A673 (cell line): ENCODE data around the gene PELO. TPM values are rescaled to one million over a fixed set of nuclear protein-coding genes. Genes with fewer than 3 reads are reported as not detected.

ENCODE experiments used
- BruUV-seq: library from RNA; stranded (reverse); fragments of 400-500 nt; replicated peaks from 2 replicates; lab custom pipeline; 2021; lab: Mats Ljungman, UMichigan
- CTCF ChIA-PET: fragments of 300-600 bp; sonication (Branson Sonifier 250); formaldehyde crosslinking; loops from one replicate; lab custom pipeline; 2022; ENCODE audit warnings: antibody characterized with exemption; lab: Charles Lee
- POLR2A ChIA-PET: fragments of 300-600 bp; sonication (Branson Sonifier 250); formaldehyde crosslinking; loops from one replicate; lab custom pipeline; 2022; ENCODE audit warnings: antibody characterized with exemption; ENCODE audit not compliant: low non-redundant PET; lab: Charles Lee
- DNase-seq: peaks from one replicate; pipeline ENCODE4 v3.0.0-alpha.2; 2015; ENCODE audit warnings: low spot score
- H3K27ac ChIP-seq: fragments of 200-600 bp; sonication (generic); 2 replicates; pipeline ENCODE4 v1.5.1; 2016; ENCODE audit warnings: mixed run types, low read depth, mild to moderate bottlenecking, mixed read lengths, antibody characterized with exemption, low read length; ENCODE audit not compliant: poor library complexity, severe bottlenecking
- H3K27me3 ChIP-seq: fragments of 200-600 bp; sonication (generic); replicated peaks from 2 replicates; pipeline ENCODE4 v1.6.1; 2017; ENCODE audit warnings: mixed run types, low read depth, mild to moderate bottlenecking, mixed read lengths, antibody characterized with exemption, low read length; ENCODE audit not compliant: insufficient read depth, poor library complexity
- H3K36me3 ChIP-seq: fragments of 200-600 bp; sonication (generic); 2 replicates; pipeline ENCODE4 v1.6.1; 2016; ENCODE audit warnings: mixed run types, mild to moderate bottlenecking, mixed read lengths, antibody characterized with exemption, low read length; ENCODE audit not compliant: insufficient read depth, poor library complexity, severe bottlenecking
- H3K4me1 ChIP-seq: fragments of 200-600 bp; sonication (generic); 2 replicates; pipeline ENCODE4 v1.6.1; 2017; ENCODE audit warnings: mixed run types, mild to moderate bottlenecking, mixed read lengths, antibody characterized with exemption, low read length; ENCODE audit not compliant: insufficient read depth, poor library complexity, severe bottlenecking
- H3K4me3 ChIP-seq: fragments of 200-600 bp; sonication (generic); 2 replicates; pipeline ENCODE4 v1.5.1; 2016; ENCODE audit warnings: low read depth, mixed run types, mild to moderate bottlenecking, mixed read lengths, low read length; ENCODE audit not compliant: poor library complexity, severe bottlenecking
- H3K9me3 ChIP-seq: fragments of 200-600 bp; sonication (generic); 2 replicates; pipeline ENCODE4 v1.6.1; 2016; ENCODE audit warnings: mixed run types, low read depth, mild to moderate bottlenecking, mixed read lengths, antibody characterized with exemption, low read length; ENCODE audit not compliant: poor library complexity, severe bottlenecking
- CTCF ChIP-seq: fragments of 300-800, 200-600 bp; sonication (generic); conservative IDR thresholded peaks from 2 replicates; pipeline ENCODE4 v1.5.1; 2017; ENCODE audit warnings: low read depth, mild to moderate bottlenecking, antibody characterized with exemption, low read length, moderate library complexity, mixed read lengths
- EZH2 ChIP-seq: fragments of 200-600 bp; sonication (generic); IDR thresholded peaks from 2 replicates; pipeline ENCODE4 v1.6.1; 2017; ENCODE audit warnings: borderline replicate concordance, low read depth, mild to moderate bottlenecking, mixed read lengths, antibody characterized with exemption, low read length; ENCODE audit not compliant: poor library complexity, severe bottlenecking
- intact Hi-C: fragments of 100-400 bp; cut with micrococcal nuclease; formaldehyde crosslinking; loops from one replicate; pipeline ENCODE4 v1.10.0; 2022; ENCODE audit not compliant: unreplicated experiment
- total RNA-seq: library from RNA; stranded (reverse); gene quantifications from 2 replicates; pipeline ENCODE4 v1.2.3, GENCODE V29; 2021

Gene PELO
- total RNA-seq, 1 experiment from 2014 or later: 20.3 TPM

DNA sequence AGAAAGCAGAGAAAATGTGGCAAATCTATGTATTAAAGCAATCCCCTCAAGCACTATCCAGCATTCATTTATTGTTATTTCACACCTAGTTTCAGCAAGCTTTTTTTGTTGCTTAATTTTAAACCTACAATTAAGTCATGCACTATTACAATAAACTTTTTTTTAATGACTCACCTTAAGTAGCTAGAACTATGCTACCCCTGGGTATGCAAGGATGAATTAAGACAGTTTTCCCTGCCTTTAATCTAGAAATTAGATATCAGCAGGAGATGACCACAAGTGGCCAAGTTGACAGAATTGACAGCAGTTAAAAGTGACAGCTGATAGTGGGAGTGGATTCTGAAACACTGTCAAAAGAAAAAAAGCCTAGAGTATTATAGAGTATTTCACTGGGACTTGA lies 20.0 kb downstream of the PELO start:
- Histone ChIP-seq H3K27ac (no peak overlapping the region), H3K9me3 (no peaks in the 10 kb centered on the region), H3K4me3 (no peak overlapping the region), H3K27me3 (no peaks in the 10 kb centered on the region), H3K36me3 (peaks cover 7% of the 10 kb centered on the region), H3K4me1 (peaks cover 26% of the 10 kb centered on the region)
- TF ChIP-seq CTCF: no peak
- ChIA-PET POLR2A (no interaction called here), CTCF (no interaction called here)
- BruUV-seq: no TSS peak
- no peak for DNase-seq
- intact Hi-C loops: no loop called here

- POLR2A ChIA-PET: no interaction called here
- Histone ChIP-seq H3K4me1 (peaks cover 19% of the 10 kb centered on the region), H3K27me3 (no peaks in the 10 kb centered on the region), H3K27ac (no peak overlapping the region), H3K4me3 (no peak overlapping the region), H3K9me3 (no peaks in the 10 kb centered on the region), H3K36me3 (peaks cover 3% of the 10 kb centered on the region)
- CTCF ChIA-PET: no interaction called here
- no peak for TF ChIP-seq EZH2
- TF ChIP-seq CTCF: no peak
- intact Hi-C loops: no loop called here
- BruUV-seq: no TSS peak
- no peak for DNase-seq
These were observed 20.7 kb downstream of the PELO start for GRCh38 chr5:52808316-52808901.

GRCh38 chr5:52809884-52810283 lies 22.2 kb downstream of the PELO start:
- H3K4me1 ChIP-seq: peaks cover 6% of the 10 kb centered on the region
- no peak overlapping the region for H3K27ac ChIP-seq
- TF ChIP-seq EZH2: no peak
- TF ChIP-seq CTCF: no peak
- no peaks in the 10 kb centered on the region for H3K27me3 ChIP-seq
- BruUV-seq: no TSS peak
- H3K9me3 ChIP-seq: no peaks in the 10 kb centered on the region
- intact Hi-C loops: no loop called here
- ChIA-PET CTCF (no interaction called here), POLR2A (interaction anchor here (0.5 to 0.6 kb wide), 2 partner anchors 29 to 126 kb away, joined by 3 to 4 read pairs; no protein-coding TSS in a partner anchor)
- no peak overlapping the region for H3K4me3 ChIP-seq
- no peak for DNase-seq
- H3K36me3 ChIP-seq: peaks cover 3% of the 10 kb centered on the region
